Measurements from ENCODE around the gene DNAJC18.

- no peak for TF ChIP-seq CTCF (IDR thresholded peaks at IDR 0.05)
- no peak for TF ChIP-seq POLR2A (IDR thresholded peaks at IDR 0.05)
Measured at GRCh38 chr5:139390639-139391569, 48.4 kb downstream of the DNAJC18 start.

Measured in right lobe of liver (tissue), 4 donors.